ENCODE measurements around the gene HADH. TPM values are rescaled to one million over a fixed set of nuclear protein-coding genes. Genes with fewer than 3 reads are reported as not detected.

Gene HADH
- total RNA-seq, 2 donors from 2014 or later: 108 to 143 TPM

DNA sequence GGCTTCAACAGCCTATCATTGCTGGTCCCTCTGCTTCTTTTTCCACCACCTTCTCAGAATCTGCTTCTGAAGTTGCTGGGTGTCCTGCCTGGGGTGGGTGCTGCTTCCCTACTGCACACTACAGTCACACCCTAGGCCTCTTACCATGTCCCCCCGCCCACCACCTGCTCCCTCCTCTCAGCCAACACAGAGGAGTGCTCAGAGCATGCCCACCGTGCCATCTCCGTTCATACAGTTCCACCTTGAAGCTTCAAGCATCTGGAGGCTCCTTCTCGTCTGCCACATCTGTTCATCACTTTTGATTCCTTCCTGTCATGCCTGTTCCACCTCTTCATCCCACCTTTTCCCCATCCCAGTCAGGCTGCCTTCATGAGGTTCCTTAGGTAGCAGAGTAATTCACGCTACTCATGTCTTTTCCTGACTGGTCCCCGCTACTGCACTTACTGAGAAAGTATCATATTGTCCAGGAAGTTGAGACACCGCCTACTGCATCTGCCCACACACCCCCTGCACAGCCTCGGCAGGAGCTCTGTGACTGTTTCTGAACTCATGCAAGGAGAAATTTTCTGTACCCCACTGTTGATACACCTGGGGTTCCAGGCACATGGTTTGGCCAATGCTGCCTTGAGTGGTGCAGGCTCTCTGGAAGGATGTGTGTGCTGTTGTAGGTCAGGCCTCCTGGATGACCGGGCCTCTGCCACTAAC, 39.5 kb downstream of the HADH start:
- Histone ChIP-seq H3K27me3 (no peaks in the 10 kb centered on the region), H3K27ac (no peak overlapping the region), H3K9me3 (no peaks in the 10 kb centered on the region), H3K36me3 (peaks cover 75% of the 10 kb centered on the region), H3K4me3 (no peak overlapping the region), H3K4me1 (no peaks in the 10 kb centered on the region)
- TF ChIP-seq, protein P1, sequence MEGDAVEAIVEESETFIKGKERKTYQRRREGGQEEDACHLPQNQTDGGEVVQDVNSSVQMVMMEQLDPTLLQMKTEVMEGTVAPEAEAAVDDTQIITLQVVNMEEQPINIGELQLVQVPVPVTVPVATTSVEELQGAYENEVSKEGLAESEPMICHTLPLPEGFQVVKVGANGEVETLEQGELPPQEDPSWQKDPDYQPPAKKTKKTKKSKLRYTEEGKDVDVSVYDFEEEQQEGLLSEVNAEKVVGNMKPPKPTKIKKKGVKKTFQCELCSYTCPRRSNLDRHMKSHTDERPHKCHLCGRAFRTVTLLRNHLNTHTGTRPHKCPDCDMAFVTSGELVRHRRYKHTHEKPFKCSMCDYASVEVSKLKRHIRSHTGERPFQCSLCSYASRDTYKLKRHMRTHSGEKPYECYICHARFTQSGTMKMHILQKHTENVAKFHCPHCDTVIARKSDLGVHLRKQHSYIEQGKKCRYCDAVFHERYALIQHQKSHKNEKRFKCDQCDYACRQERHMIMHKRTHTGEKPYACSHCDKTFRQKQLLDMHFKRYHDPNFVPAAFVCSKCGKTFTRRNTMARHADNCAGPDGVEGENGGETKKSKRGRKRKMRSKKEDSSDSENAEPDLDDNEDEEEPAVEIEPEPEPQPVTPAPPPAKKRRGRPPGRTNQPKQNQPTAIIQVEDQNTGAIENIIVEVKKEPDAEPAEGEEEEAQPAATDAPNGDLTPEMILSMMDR (IDR thresholded peaks at IDR 0.05): no peak
- DNase-seq (ENCODE audit: low spot score): no peak

DNA sequence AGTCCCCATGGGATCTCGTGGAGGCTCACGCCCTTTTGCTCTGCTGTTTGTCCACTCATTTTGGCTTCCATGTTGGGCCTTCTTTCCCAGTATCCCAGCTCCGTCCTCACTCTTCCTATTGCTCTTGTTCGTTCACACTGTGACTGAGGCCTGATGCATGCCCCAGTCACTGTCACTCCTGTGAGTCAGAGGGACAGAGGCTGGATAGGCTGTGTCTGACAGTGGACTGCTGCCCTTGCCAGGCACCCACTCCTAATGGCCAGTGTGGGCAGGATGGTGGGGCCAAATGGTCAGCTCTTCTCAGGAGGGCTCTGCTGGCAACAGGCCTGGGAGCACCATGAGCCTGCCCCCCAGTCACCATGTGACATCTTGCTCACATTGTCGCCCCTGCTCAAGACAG, 40.0 kb downstream of the HADH start:
- no peak overlapping the region for H3K27ac ChIP-seq
- no peaks in the 10 kb centered on the region for H3K27me3 ChIP-seq
- peaks cover 75% of the 10 kb centered on the region for H3K36me3 ChIP-seq
- no peak overlapping the region for H3K4me3 ChIP-seq
- no peak for DNase-seq (ENCODE audit: low spot score)
- no peaks in the 10 kb centered on the region for H3K9me3 ChIP-seq
- TF ChIP-seq, protein P1 (IDR thresholded peaks at IDR 0.05): no peak
- no peaks in the 10 kb centered on the region for H3K4me1 ChIP-seq

GRCh38 chr4:108030332-108030731, 40.6 kb downstream of the HADH start:
- H3K27ac ChIP-seq: no peak overlapping the region
- H3K27me3 ChIP-seq: no peaks in the 10 kb centered on the region
- TF ChIP-seq, protein P1 (IDR thresholded peaks at IDR 0.05): peak in 1 of 2 donors; percentile 40
- no peak overlapping the region for H3K4me3 ChIP-seq
- H3K4me1 ChIP-seq: no peaks in the 10 kb centered on the region
- no peaks in the 10 kb centered on the region for H3K9me3 ChIP-seq
- no peak for DNase-seq (ENCODE audit: low spot score)
- peaks cover 74% of the 10 kb centered on the region for H3K36me3 ChIP-seq

DNA sequence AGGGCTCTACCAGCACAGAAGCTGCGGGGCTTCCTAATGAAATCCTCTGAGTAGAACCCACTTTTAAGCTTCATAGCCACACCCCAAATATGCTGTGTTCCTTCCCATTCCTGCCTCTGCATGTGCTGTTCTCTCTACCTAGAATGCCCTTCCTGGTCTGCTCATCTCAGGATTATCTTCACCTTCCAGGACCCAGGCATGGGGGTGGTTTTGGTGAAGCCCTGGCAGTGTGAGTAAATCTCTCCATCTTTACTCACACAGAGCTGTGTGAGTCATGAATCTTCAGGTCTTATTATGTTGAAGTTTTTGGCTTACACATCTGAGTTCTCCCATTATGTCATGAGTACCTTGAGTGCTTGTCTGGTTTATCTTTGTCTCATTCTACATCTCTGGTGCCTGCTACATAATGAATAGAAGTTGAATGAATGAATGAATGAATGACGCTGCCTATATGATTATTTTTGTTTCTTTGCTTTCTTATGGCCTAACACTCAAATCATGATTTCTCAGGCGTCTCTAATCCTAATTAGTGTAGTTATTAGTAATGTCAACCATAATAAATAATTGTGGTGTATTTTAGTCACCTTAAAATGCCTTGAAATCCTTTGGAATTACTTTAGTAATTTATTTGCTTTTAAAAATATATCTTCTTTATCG, 41.9 kb downstream of the HADH start:
- Histone ChIP-seq H3K4me3 (no peak overlapping the region), H3K4me1 (no peaks in the 10 kb centered on the region), H3K27ac (no peak overlapping the region), H3K36me3 (peaks cover 66% of the 10 kb centered on the region), H3K9me3 (no peaks in the 10 kb centered on the region), H3K27me3 (no peaks in the 10 kb centered on the region)
- TF ChIP-seq, protein P1 (IDR thresholded peaks at IDR 0.05): no peak
- DNase-seq (ENCODE audit: low spot score): no peak

DNA sequence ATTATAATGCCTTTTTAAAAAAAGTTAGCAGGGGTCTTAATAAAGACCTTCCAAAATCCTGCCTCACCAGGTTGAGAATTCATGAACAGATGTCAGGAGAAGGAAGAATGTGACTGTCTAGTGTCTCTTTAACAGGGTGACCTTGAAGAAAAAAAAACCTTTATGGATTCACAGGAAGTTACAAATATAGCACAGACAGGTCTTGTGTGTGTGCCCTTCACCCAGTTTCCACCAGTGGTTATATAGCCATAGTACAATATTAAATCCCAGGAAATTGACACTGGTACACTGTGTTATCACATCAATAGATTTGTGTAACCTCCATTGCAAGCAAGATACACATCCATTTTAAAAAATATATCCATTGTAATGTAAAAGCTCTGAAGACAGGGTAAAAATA, 43.7 kb downstream of the HADH start:
- no peaks in the 10 kb centered on the region for H3K27me3 ChIP-seq
- TF ChIP-seq, protein P1 (IDR thresholded peaks at IDR 0.05): no peak
- no peaks in the 10 kb centered on the region for H3K9me3 ChIP-seq
- no peak overlapping the region for H3K4me3 ChIP-seq
- H3K4me1 ChIP-seq: no peaks in the 10 kb centered on the region
- peak overlapping the region in 1 of 2 donors; percentile 11 for H3K27ac ChIP-seq
- DNase-seq (ENCODE audit: low spot score): no peak
- H3K36me3 ChIP-seq: peaks cover 48% of the 10 kb centered on the region

Measured in right atrium auricular region (tissue), 2 donors.